ENCODE results near the gene RHOC.
A peak's percentile ranks its signal among the peaks of the same experiment; 100 is the strongest.

GRCh38 chr1:112722601-112723510 is 15.9 kb upstream of the RHOC start:
- TF ChIP-seq CREM (CRISPR knock-in tag; IDR thresholded peaks at IDR 0.05) = no peak
- no peak for TF ChIP-seq FOXK1 (CRISPR knock-in tag; IDR thresholded peaks at IDR 0.05)
- no peak for TF ChIP-seq NFE2L1 (CRISPR knock-in tag; IDR thresholded peaks at IDR 0.05)
- TF ChIP-seq USF1 (CRISPR knock-in tag; IDR thresholded peaks at IDR 0.05) = no peak
- no peak for TF ChIP-seq SOX15 (CRISPR knock-in tag; IDR thresholded peaks at IDR 0.05)
- no peak for TF ChIP-seq HMGXB4 (CRISPR knock-in tag; IDR thresholded peaks at IDR 0.05)
- no peak for TF ChIP-seq CTCF (IDR thresholded peaks at IDR 0.05)
- TF ChIP-seq ZBTB43 (CRISPR knock-in tag; IDR thresholded peaks at IDR 0.05) = no peak
- TF ChIP-seq ETV6 (CRISPR knock-in tag; IDR thresholded peaks at IDR 0.05) = no peak
- TF ChIP-seq MAX (CRISPR knock-in tag; IDR thresholded peaks at IDR 0.05) = peak; percentile 22; the same call in 1 of the 2 replicates
- no peak for TF ChIP-seq TP53 (CRISPR knock-in tag; IDR thresholded peaks at IDR 0.05)
